Ureter (tissue), 1 donor: Measurements from ENCODE around the gene PSMD3. TPM values are rescaled to one million over a fixed set of nuclear protein-coding genes. Genes with fewer than 3 reads are reported as not detected.

Source experiments
- DNase-seq: peaks from one replicate; pipeline ENCODE4 v3.0.0-alpha.2; 2020; ENCODE audit warnings: low spot score
- total RNA-seq: library from RNA; stranded (reverse); gene quantifications from one replicate; pipeline ENCODE4 v1.2.4, GENCODE V29; 2023
- donor health status: DM: yes; HTN: yes; CAD: no.

PSMD3 gene
- total RNA-seq, 1 donor from 2014 or later, result 99.3 TPM

- DNase-seq, result no peak
These were observed 41.9 kb downstream of the PSMD3 start for GRCh38 chr17:40022497-40022896.

- DNase-seq, result no peak
These were observed 42.4 kb downstream of the PSMD3 start for GRCh38 chr17:40022961-40023541.

- no peak for DNase-seq
These were observed 43.1 kb downstream of the PSMD3 start for GRCh38 chr17:40023590-40024292.

GRCh38 chr17:40024901-40025300, 44.3 kb downstream of the PSMD3 start:
- DNase-seq, result no peak

GRCh38 chr17:40025559-40025958, 45.0 kb downstream of the PSMD3 start:
- no peak for DNase-seq

GRCh38 chr17:40025991-40026815, 45.6 kb downstream of the PSMD3 start:
- DNase-seq, result no peak

- DNase-seq, result peak; percentile 90
These were observed 46.4 kb downstream of the PSMD3 start for GRCh38 chr17:40026816-40027613.

- DNase-seq, result no peak
These were observed 47.0 kb downstream of the PSMD3 start for GRCh38 chr17:40027614-40028012.

GRCh38 chr17:40028595-40028994, 48.0 kb downstream of the PSMD3 start:
- DNase-seq, result no peak

- no peak for DNase-seq
These were observed 51.1 kb downstream of the PSMD3 start for GRCh38 chr17:40031706-40032105.

- no peak for DNase-seq
These were observed 52.0 kb downstream of the PSMD3 start for GRCh38 chr17:40032322-40033320.

- no peak for DNase-seq
These were observed 52.7 kb downstream of the PSMD3 start for GRCh38 chr17:40033339-40033738.

- DNase-seq, result no peak
These were observed 54.0 kb downstream of the PSMD3 start for GRCh38 chr17:40034426-40035161.

- no peak for DNase-seq
These were observed 54.6 kb downstream of the PSMD3 start for GRCh38 chr17:40035162-40035559.

- DNase-seq, result peak; percentile 85
These were observed 58.4 kb downstream of the PSMD3 start for GRCh38 chr17:40038882-40039513.

GRCh38 chr17:40041196-40041595, 60.6 kb downstream of the PSMD3 start:
- no peak for DNase-seq
